SK-N-SH (cell line): Measurements from ENCODE around the gene FCAMR. TPM values are rescaled to one million over a fixed set of nuclear protein-coding genes. Genes with fewer than 3 reads are reported as not detected.

Experiments used
- CTCF ChIA-PET: fragments of 300-600, 350-600 bp; formaldehyde crosslinking; extraction: SDS; loops from one replicate; lab custom pipeline; 2021; lab: Yijun Ruan, JAX
- POLR2A ChIA-PET: fragments of 350-600 bp; sonication (Branson Sonifier 250); formaldehyde crosslinking; extraction: SDS; loops from one replicate; lab custom pipeline; 2020; ENCODE audit warnings: antibody characterized with exemption, inconsistent platforms; lab: Yijun Ruan, JAX
- DNase-seq: peaks from one replicate; pipeline ENCODE4 v3.0.0; 2012
- H2AFZ ChIP-seq: fragments of 200-600 bp; sonication (generic); 2 replicates; pipeline ENCODE4 v1.8.1; 2016; ENCODE audit warnings: antibody characterized with exemption, mild to moderate bottlenecking, low read depth
- H3F3A ChIP-seq: fragments of 200-600 bp; sonication (generic); replicated peaks from 2 replicates; pipeline ENCODE3; 2016; ENCODE audit warnings: antibody characterized with exemption, mild to moderate bottlenecking; ENCODE audit not compliant: insufficient read depth
- H3K27ac ChIP-seq, 2 experiments: fragments of 200-500 bp in 1 of 2; fragments of 200-600 bp in 1 of 2; sonication (Bioruptor generic) in 1 of 2; sonication (generic), shearing (Covaris generic) in 1 of 2; 2 replicates each; pipeline versions ENCODE4 v1.5.1 to v1.6.1; 2014 to 2016; ENCODE audit warnings: low read depth in 2 of 2, inconsistent platforms in 1 of 2, low read length in 1 of 2, mild to moderate bottlenecking in 1 of 2, mixed read lengths in 1 of 2
- H3K27me3 ChIP-seq: fragments of 200-600 bp; sonication (generic), shearing (Covaris generic); 2 replicates; pipeline ENCODE4 v1.6.1; 2016; ENCODE audit warnings: mixed run types; ENCODE audit not compliant: insufficient read depth
- H3K36me3 ChIP-seq, 2 experiments: fragments of 200-500 bp in 1 of 2; fragments of 200-600 bp in 1 of 2; sonication (Bioruptor generic) in 1 of 2; sonication (generic) in 1 of 2; replicated peaks in 1 of 2; 2 replicates each; pipeline versions ENCODE3 to v1.5.1; 2014 to 2016; ENCODE audit warnings: low read length in 1 of 2, mild to moderate bottlenecking in 1 of 2; ENCODE audit not compliant: insufficient read depth in 2 of 2, control insufficient read depth in 1 of 2
- H3K4me1 ChIP-seq, 2 experiments: fragments of 200-500 bp in 1 of 2; fragments of 200-600 bp in 1 of 2; sonication (Bioruptor generic) in 1 of 2; sonication (generic), shearing (Covaris generic) in 1 of 2; 2 replicates each; pipeline versions ENCODE4 v1.5.1 to v1.6.1; 2014 to 2016; ENCODE audit warnings: low read depth in 1 of 2, low read length in 1 of 2, mixed run types in 1 of 2; ENCODE audit not compliant: insufficient read depth in 2 of 2, control insufficient read depth in 1 of 2
- H3K4me2 ChIP-seq: fragments of 200-600 bp; sonication (generic), shearing (Covaris generic); 2 replicates; pipeline ENCODE4 v1.6.1; 2017; ENCODE audit warnings: mixed run types
- H3K4me3 ChIP-seq, 2 experiments: fragments of 200-500 bp in 1 of 2; fragments of 200-600 bp in 1 of 2; sonication (Bioruptor generic) in 1 of 2; sonication (generic), shearing (Covaris generic) in 1 of 2; 2 replicates each; pipeline versions ENCODE4 v1.5.1 to v1.8.1; 2014 to 2016; ENCODE audit warnings: low read depth in 2 of 2, inconsistent platforms in 1 of 2, low read length in 1 of 2, mild to moderate bottlenecking in 1 of 2, mixed read lengths in 1 of 2, moderate library complexity in 1 of 2
- H3K79me2 ChIP-seq: fragments of 200-600 bp; sonication (generic); 2 replicates; pipeline ENCODE4 v1.8.1; 2017; ENCODE audit warnings: mild to moderate bottlenecking; ENCODE audit not compliant: insufficient read depth
- H3K9ac ChIP-seq: fragments of 200-600 bp; sonication (generic); 2 replicates; pipeline ENCODE4 v1.6.1; 2017; ENCODE audit warnings: mixed run types
- H3K9me2 ChIP-seq: fragments of 200-600 bp; sonication (generic); 2 replicates; pipeline ENCODE4 v1.6.1; 2017; ENCODE audit warnings: mixed run types
- H3K9me3 ChIP-seq: fragments of 200-600 bp; sonication (generic); 2 replicates; pipeline ENCODE4 v1.6.1; 2017; ENCODE audit warnings: mixed run types, mild to moderate bottlenecking, moderate library complexity
- H4K20me1 ChIP-seq: fragments of 200-600 bp; sonication (generic); 2 replicates; pipeline ENCODE4 v1.6.1; 2017; ENCODE audit warnings: mild to moderate bottlenecking, mixed run types; ENCODE audit not compliant: insufficient read depth
- CHD2 ChIP-seq: fragments of 150-350 bp; IDR thresholded peaks from 2 replicates; pipeline ENCODE4 v1.6.1; 2018; ENCODE audit warnings: low read length; ENCODE audit not compliant: partially characterized antibody
- CTCF ChIP-seq: fragments of 200-600 bp; sonication (generic); IDR thresholded peaks from 2 replicates; pipeline ENCODE4 v1.6.1; 2017; ENCODE audit warnings: antibody characterized with exemption, mild to moderate bottlenecking, moderate library complexity
- EZH2phosphoT487 ChIP-seq: fragments of 200-600 bp; sonication (generic); IDR thresholded peaks from 2 replicates; pipeline ENCODE4 v1.6.1; 2017; ENCODE audit warnings: low read depth, mixed run types, mild to moderate bottlenecking, antibody characterized with exemption, moderate library complexity, borderline replicate concordance
- FOSL2 ChIP-seq: IDR thresholded peaks from 2 replicates; pipeline ENCODE4 v1.4.0; 2012; ENCODE audit warnings: low read depth, mild to moderate bottlenecking, moderate library complexity, borderline replicate concordance
- GABPA ChIP-seq: IDR thresholded peaks from 2 replicates; pipeline ENCODE4 v1.4.0; 2012; ENCODE audit warnings: low read depth, mild to moderate bottlenecking
- GATA2 ChIP-seq: sonication (generic); formaldehyde crosslinking; IDR thresholded peaks from 2 replicates; pipeline ENCODE4 v1.5.0; 2020; ENCODE audit warnings: mild to moderate bottlenecking, missing genetic modification reagents
- IRF3 ChIP-seq: fragments of 150-350 bp; IDR thresholded peaks from 2 replicates; pipeline ENCODE4 v1.6.1; 2016; ENCODE audit warnings: mild to moderate bottlenecking, low read depth, low read length
- JUND ChIP-seq: IDR thresholded peaks from 2 replicates; pipeline ENCODE4 v1.4.0; 2012
- MAX ChIP-seq: IDR thresholded peaks from 2 replicates; pipeline ENCODE4 v1.4.0; 2012; ENCODE audit warnings: low read depth
- MEF2A ChIP-seq: IDR thresholded peaks from 2 replicates; pipeline ENCODE4 v1.4.0; 2012; ENCODE audit warnings: low read depth, borderline replicate concordance
- MXI1 ChIP-seq: IDR thresholded peaks from 2 replicates; pipeline ENCODE4 v1.6.1; 2012; ENCODE audit warnings: mild to moderate bottlenecking, low read depth, low read length, improper control_type of control experiment
- NRF1 ChIP-seq: IDR thresholded peaks from 2 replicates; pipeline ENCODE4 v1.6.1; 2012; ENCODE audit warnings: low read depth, mild to moderate bottlenecking, low read length
- POLR2AphosphoS5 ChIP-seq: IDR thresholded peaks from 2 replicates; pipeline ENCODE4 v1.6.1; 2012; ENCODE audit warnings: low read depth, low read length
- RAD21 ChIP-seq: IDR thresholded peaks from 2 replicates; pipeline ENCODE4 v1.6.1; 2012; ENCODE audit warnings: mild to moderate bottlenecking, low read length
- RFX5 ChIP-seq: IDR thresholded peaks from 2 replicates; pipeline ENCODE4 v1.6.1; 2012; ENCODE audit warnings: mild to moderate bottlenecking, improper control_type of control experiment, low read length
- RXRA ChIP-seq: IDR thresholded peaks from 2 replicates; pipeline ENCODE4 v1.4.0; 2012; ENCODE audit warnings: low read depth, mild to moderate bottlenecking, borderline replicate concordance
- SMC3 ChIP-seq: IDR thresholded peaks from 2 replicates; pipeline ENCODE4 v1.6.1; 2012; ENCODE audit warnings: low read depth, low read length, improper control_type of control experiment
- TCF12 ChIP-seq: IDR thresholded peaks from 2 replicates; pipeline ENCODE4 v1.4.0; 2012
- USF1 ChIP-seq: IDR thresholded peaks from 2 replicates; pipeline ENCODE4 v1.4.0; 2012; ENCODE audit warnings: low read depth, borderline replicate concordance
- USF2 ChIP-seq: fragments of 150-350 bp; IDR thresholded peaks from 2 replicates; pipeline ENCODE4 v1.6.1; 2017; ENCODE audit warnings: antibody characterized with exemption, low read length, low read depth, borderline replicate concordance
- YY1 ChIP-seq: IDR thresholded peaks from 2 replicates; pipeline ENCODE4 v1.4.0; 2012; ENCODE audit warnings: low read depth, mild to moderate bottlenecking
- ZBTB33 ChIP-seq: IDR thresholded peaks from 2 replicates; pipeline ENCODE4 v1.4.0; 2012; ENCODE audit warnings: low read depth, borderline replicate concordance
- WGBS: methylation state at CpG from one replicate; pipeline ENCODE4 v1.1.6; 2017; ENCODE audit warnings: low lambda C conversion rate; 5-methylcytosine and 5-hydroxymethylcytosine counted together
- polyA plus RNA-seq, 3 experiments: library from polyadenylated mRNA; depleted of rRNA; stranded (reverse); fragments of >200 nt; gene quantifications; 2 replicates each; pipeline ENCODE4 v1.2.3, GENCODE V29; 2012

Gene FCAMR
- polyA plus RNA-seq, 1 of the 3 experiments (the other 2 are of a cell fraction) = not detected

GRCh38 chr1:207000651-207001291 is 30.5 kb upstream of the FCAMR start:
- CTCF ChIA-PET = interaction anchor here (0.6 kb wide), 1 partner anchor 368 kb away, joined by 3 read pairs; no protein-coding TSS in a partner anchor

GRCh38 chr1:206998816-206999215 is 28.6 kb upstream of the FCAMR start:
- no peaks in the 10 kb centered on the region for H3K9me3 ChIP-seq
- ChIA-PET POLR2A (no interaction called here), CTCF (no interaction called here)
- H2AFZ ChIP-seq = no peak overlapping the region
- H3K79me2 ChIP-seq = no peaks in the 10 kb centered on the region
- DNase-seq = no peak
- no peaks in the 10 kb centered on the region for H3K4me1 ChIP-seq
- H3K4me3 ChIP-seq = no peak overlapping the region
- no peaks in the 10 kb centered on the region for H3F3A ChIP-seq
- H3K27ac ChIP-seq = no peak overlapping the region
- H3K4me2 ChIP-seq = no peak overlapping the region
- no peak overlapping the region for H3K9ac ChIP-seq
- no peaks in the 10 kb centered on the region for H4K20me1 ChIP-seq
- 48% methylated on average over 2 of the region's 2 CpGs for WGBS
- no peaks in the 10 kb centered on the region for H3K9me2 ChIP-seq
- H3K27me3 ChIP-seq = peaks cover 9% of the 10 kb centered on the region; the same call in 1 of the 2 replicates
- no peaks in the 10 kb centered on the region for H3K36me3 ChIP-seq
- no peak for TF ChIP-seq MEF2A
- no peak for TF ChIP-seq RXRA
- TF ChIP-seq MAX = no peak
- TF ChIP-seq RFX5 = no peak
- TF ChIP-seq CTCF = no peak
- TF ChIP-seq CHD2 = no peak
- no peak for TF ChIP-seq IRF3
- TF ChIP-seq NRF1 = no peak
- TF ChIP-seq GATA2 (CRISPR knock-in tag) = no peak
- no peak for TF ChIP-seq GABPA
- TF ChIP-seq JUND = no peak
- no peak for TF ChIP-seq YY1
- TF ChIP-seq USF1 = no peak
- TF ChIP-seq EZH2phosphoT487 = no peak
- TF ChIP-seq ZBTB33 = no peak

More at GRCh38 chr1:207000651-207001291, 30.5 kb upstream of the FCAMR start:
- WGBS = 34% methylated on average over 5 of the region's 5 CpGs
- no peak overlapping the region for H3K4me3 ChIP-seq
- no peak overlapping the region for H3K27ac ChIP-seq
- H3K9me2 ChIP-seq = no peaks in the 10 kb centered on the region
- H3F3A ChIP-seq = no peaks in the 10 kb centered on the region
- no peaks in the 10 kb centered on the region for H3K9me3 ChIP-seq
- H3K4me1 ChIP-seq = peaks cover 0 to 5% of the 10 kb centered on the region in 2 experiments; a peak in 1 of 4 replicates
- H3K36me3 ChIP-seq = no peaks in the 10 kb centered on the region
- POLR2A ChIA-PET = no interaction called here
- H3K79me2 ChIP-seq = no peaks in the 10 kb centered on the region
- no peak for TF ChIP-seq TCF12
- no peak for TF ChIP-seq USF2
- TF ChIP-seq POLR2AphosphoS5 = no peak
- TF ChIP-seq NRF1 = no peak
- no peak for TF ChIP-seq MXI1
- no peak for TF ChIP-seq FOSL2
- TF ChIP-seq SMC3 = no peak
- TF ChIP-seq RAD21 = no peak
- TF ChIP-seq, all 33 proteins: peak for 0
- no peaks in the 10 kb centered on the region for H4K20me1 ChIP-seq
- no peak overlapping the region for H3K4me2 ChIP-seq
- no peaks in the 10 kb centered on the region; the same call in 1 of the 2 replicates for H3K27me3 ChIP-seq
- H2AFZ ChIP-seq = no peak overlapping the region
- no peak for DNase-seq
- H3K9ac ChIP-seq = no peak overlapping the region
